Measurements from ENCODE around the gene PIM1. TPM values are rescaled to one million over a fixed set of nuclear protein-coding genes. Genes with fewer than 3 reads are reported as not detected.

The PIM1 gene
- total and polyA plus RNA-seq, 9 of the 15 experiments (the other 6 are each of a cell fraction or from before 2014, with no cell fraction given) = 19.0 to 789 (median 212) TPM

DNA sequence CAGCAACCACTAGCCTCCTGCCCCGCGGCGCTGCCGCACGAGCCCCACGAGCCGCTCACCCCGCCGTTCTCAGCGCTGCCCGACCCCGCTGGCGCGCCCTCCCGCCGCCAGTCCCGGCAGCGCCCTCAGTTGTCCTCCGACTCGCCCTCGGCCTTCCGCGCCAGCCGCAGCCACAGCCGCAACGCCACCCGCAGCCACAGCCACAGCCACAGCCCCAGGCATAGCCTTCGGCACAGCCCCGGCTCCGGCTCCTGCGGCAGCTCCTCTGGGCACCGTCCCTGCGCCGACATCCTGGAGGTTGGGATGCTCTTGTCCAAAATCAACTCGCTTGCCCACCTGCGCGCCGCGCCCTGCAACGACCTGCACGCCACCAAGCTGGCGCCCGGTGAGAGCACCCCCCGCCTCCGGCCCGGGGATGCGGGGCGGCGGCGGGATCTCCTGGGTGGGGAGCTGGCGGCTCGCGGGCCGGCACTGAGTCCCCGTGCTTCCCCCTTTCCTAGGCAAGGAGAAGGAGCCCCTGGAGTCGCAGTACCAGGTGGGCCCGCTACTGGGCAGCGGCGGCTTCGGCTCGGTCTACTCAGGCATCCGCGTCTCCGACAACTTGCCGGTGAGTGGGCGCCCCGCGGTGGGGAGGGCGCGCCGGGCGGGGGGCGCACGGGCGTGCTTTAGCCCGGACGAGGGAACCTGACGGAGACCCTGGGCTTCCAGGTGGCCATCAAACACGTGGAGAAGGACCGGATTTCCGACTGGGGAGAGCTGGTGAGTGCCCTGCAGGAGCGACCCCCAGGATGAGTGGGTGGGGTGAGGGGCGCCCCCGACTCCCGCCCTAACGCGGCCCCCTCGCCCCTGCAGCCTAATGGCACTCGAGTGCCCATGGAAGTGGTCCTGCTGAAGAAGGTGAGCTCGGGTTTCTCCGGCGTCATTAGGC is 585 bp downstream of the PIM1 start (continued):
- TF ChIP-seq, protein P1, sequence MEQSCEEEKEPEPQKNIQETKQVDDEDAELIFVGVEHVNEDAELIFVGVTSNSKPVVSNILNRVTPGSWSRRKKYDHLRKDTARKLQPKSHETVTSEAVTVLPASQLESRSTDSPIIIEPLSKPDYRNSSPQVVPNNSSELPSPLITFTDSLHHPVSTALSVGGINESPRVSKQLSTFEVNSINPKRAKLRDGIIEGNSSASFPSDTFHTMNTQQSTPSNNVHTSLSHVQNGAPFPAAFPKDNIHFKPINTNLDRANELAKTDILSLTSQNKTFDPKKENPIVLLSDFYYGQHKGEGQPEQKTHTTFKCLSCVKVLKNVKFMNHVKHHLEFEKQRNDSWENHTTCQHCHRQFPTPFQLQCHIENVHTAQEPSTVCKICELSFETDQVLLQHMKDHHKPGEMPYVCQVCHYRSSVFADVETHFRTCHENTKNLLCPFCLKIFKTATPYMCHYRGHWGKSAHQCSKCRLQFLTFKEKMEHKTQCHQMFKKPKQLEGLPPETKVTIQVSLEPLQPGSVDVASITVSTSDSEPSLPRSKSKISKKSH (CRISPR knock-in tag; IDR thresholded peaks at IDR 0.05) = no peak
- TF ChIP-seq NCOR1 (IDR thresholded peaks at IDR 0.05) (no peak), DPF2 (IDR thresholded peaks at IDR 0.05) (no peak), TRIM24 (IDR thresholded peaks at IDR 0.05) (no peak), NELFE (IDR thresholded peaks at IDR 0.05; ENCODE audit: insufficient read depth, insufficient read length) (no peak), KDM2B (CRISPR knock-in tag; IDR thresholded peaks at IDR 0.05) (no peak), SRSF7 (optimal IDR thresholded peaks at IDR 0.05; ENCODE audit: low read depth, low read length) (peak; percentile 57), ZNF431 (CRISPR knock-in tag; IDR thresholded peaks at IDR 0.05) (no peak; the same call in 1 of the 2 replicates), ZNF77 (CRISPR knock-in tag; IDR thresholded peaks at IDR 0.05) (no peak), RBM17 (IDR thresholded peaks at IDR 0.05; ENCODE audit: borderline replicate concordance, low read depth, low read length) (no peak), ZNF143 (CRISPR knock-in tag; IDR thresholded peaks at IDR 0.05) (0 out of 2 replicates have a peak, but pooled peaks have one; percentile 13), KDM5B (IDR thresholded peaks at IDR 0.05; ENCODE audit: insufficient replicate concordance, low read depth, low read length) (no peak), RBM39 (optimal IDR thresholded peaks at IDR 0.05; ENCODE audit: low read depth, low read length) (no peak), ZNF695 (CRISPR knock-in tag; IDR thresholded peaks at IDR 0.05) (no peak), NR3C1 (CRISPR knock-in tag; IDR thresholded peaks at IDR 0.05) (no peak; the same call in 1 of the 2 replicates), THRAP3 (IDR thresholded peaks at IDR 0.05; ENCODE audit: borderline replicate concordance) (no peak), NCOA1 (IDR thresholded peaks at IDR 0.05; ENCODE audit: low read depth) (no peak), KAT7 (CRISPR knock-in tag; IDR thresholded peaks at IDR 0.05; ENCODE audit: borderline replicate concordance) (peak; percentile 65), GABPB1 (CRISPR knock-in tag; IDR thresholded peaks at IDR 0.05) (no peak; the same call in 1 of the 2 replicates)
- TF ChIP-seq, protein P2, sequence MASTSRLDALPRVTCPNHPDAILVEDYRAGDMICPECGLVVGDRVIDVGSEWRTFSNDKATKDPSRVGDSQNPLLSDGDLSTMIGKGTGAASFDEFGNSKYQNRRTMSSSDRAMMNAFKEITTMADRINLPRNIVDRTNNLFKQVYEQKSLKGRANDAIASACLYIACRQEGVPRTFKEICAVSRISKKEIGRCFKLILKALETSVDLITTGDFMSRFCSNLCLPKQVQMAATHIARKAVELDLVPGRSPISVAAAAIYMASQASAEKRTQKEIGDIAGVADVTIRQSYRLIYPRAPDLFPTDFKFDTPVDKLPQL (IDR thresholded peaks at IDR 0.05; ENCODE audit: extremely low read depth, insufficient read length) = no peak
- TF ChIP-seq, protein P3, sequence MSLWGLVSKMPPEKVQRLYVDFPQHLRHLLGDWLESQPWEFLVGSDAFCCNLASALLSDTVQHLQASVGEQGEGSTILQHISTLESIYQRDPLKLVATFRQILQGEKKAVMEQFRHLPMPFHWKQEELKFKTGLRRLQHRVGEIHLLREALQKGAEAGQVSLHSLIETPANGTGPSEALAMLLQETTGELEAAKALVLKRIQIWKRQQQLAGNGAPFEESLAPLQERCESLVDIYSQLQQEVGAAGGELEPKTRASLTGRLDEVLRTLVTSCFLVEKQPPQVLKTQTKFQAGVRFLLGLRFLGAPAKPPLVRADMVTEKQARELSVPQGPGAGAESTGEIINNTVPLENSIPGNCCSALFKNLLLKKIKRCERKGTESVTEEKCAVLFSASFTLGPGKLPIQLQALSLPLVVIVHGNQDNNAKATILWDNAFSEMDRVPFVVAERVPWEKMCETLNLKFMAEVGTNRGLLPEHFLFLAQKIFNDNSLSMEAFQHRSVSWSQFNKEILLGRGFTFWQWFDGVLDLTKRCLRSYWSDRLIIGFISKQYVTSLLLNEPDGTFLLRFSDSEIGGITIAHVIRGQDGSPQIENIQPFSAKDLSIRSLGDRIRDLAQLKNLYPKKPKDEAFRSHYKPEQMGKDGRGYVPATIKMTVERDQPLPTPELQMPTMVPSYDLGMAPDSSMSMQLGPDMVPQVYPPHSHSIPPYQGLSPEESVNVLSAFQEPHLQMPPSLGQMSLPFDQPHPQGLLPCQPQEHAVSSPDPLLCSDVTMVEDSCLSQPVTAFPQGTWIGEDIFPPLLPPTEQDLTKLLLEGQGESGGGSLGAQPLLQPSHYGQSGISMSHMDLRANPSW (CRISPR knock-in tag; IDR thresholded peaks at IDR 0.05) = no peak
- TF ChIP-seq, protein P4, sequence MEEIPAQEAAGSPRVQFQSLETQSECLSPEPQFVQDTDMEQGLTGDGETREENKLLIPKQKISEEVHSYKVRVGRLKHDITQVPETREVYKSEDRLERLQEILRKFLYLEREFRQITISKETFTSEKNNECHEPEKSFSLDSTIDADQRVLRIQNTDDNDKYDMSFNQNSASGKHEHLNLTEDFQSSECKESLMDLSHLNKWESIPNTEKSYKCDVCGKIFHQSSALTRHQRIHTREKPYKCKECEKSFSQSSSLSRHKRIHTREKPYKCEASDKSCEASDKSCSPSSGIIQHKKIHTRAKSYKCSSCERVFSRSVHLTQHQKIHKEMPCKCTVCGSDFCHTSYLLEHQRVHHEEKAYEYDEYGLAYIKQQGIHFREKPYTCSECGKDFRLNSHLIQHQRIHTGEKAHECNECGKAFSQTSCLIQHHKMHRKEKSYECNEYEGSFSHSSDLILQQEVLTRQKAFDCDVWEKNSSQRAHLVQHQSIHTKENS (CRISPR knock-in tag; IDR thresholded peaks at IDR 0.05) = no peak
